HepG2 (cell line): ENCODE measurements around the gene IRF4.
"Not testable (repeated sequence)": the region's sequence is repeated elsewhere in the genome, so short reads cannot be mapped to it uniquely, and the experiment has no call there.

Experiments
- AHR ChIP-seq: IDR thresholded peaks from 2 replicates; pipeline ENCODE4 v1.6.1; 2018; ENCODE audit warnings: missing genetic modification reagents, missing compliant biosample characterization
- ESRRA ChIP-seq: sonication (generic); formaldehyde crosslinking; IDR thresholded peaks from 2 replicates; pipeline ENCODE4 v1.5.1; 2020; ENCODE audit warnings: mild to moderate bottlenecking, low read depth, missing genetic modification reagents
- FOXA3 ChIP-seq: IDR thresholded peaks from 2 replicates; pipeline ENCODE4 v1.6.1; 2016; ENCODE audit warnings: missing genetic modification reagents, missing compliant biosample characterization
- MXI1 ChIP-seq: IDR thresholded peaks from 3 replicates; pipeline ENCODE4 v1.6.1; 2012; ENCODE audit warnings: low read depth, low read length, inconsistent platforms, borderline replicate concordance
- MYC ChIP-seq: sonication (generic); formaldehyde crosslinking; IDR thresholded peaks from 2 replicates; pipeline ENCODE4 v1.9.0; 2021; ENCODE audit warnings: missing genetic modification reagents, borderline replicate concordance
- RFX5 ChIP-seq: IDR thresholded peaks from 2 replicates; pipeline ENCODE4 v1.6.1; 2011; ENCODE audit warnings: low read depth, low read length, improper control_type of control experiment
- SIN3A ChIP-seq: IDR thresholded peaks from 2 replicates; pipeline ENCODE4 v1.6.1; 2011; ENCODE audit warnings: low read depth, mild to moderate bottlenecking, control low read depth, low read length, borderline replicate concordance
- YEATS4 ChIP-seq: sonication (generic); formaldehyde crosslinking; IDR thresholded peaks from 2 replicates; pipeline ENCODE4 v1.4.0; 2020; ENCODE audit warnings: missing genetic modification reagents, borderline replicate concordance
- ZFP36 ChIP-seq: fragments of 150-350 bp; IDR thresholded peaks from 2 replicates; pipeline ENCODE4 v1.6.1; 2018; ENCODE audit warnings: borderline replicate concordance, low read length, low read depth; ENCODE audit not compliant: partially characterized antibody
- ZNF670 ChIP-seq: sonication (generic); formaldehyde crosslinking; IDR thresholded peaks from 2 replicates; pipeline ENCODE4 v1.8.0; 2022; ENCODE audit warnings: mild to moderate bottlenecking, missing genetic modification reagents, borderline replicate concordance
- ZNF772 ChIP-seq: sonication (generic); formaldehyde crosslinking; IDR thresholded peaks from 2 replicates; pipeline ENCODE4 v1.5.0; 2020; ENCODE audit warnings: mild to moderate bottlenecking, missing genetic modification reagents

DNA sequence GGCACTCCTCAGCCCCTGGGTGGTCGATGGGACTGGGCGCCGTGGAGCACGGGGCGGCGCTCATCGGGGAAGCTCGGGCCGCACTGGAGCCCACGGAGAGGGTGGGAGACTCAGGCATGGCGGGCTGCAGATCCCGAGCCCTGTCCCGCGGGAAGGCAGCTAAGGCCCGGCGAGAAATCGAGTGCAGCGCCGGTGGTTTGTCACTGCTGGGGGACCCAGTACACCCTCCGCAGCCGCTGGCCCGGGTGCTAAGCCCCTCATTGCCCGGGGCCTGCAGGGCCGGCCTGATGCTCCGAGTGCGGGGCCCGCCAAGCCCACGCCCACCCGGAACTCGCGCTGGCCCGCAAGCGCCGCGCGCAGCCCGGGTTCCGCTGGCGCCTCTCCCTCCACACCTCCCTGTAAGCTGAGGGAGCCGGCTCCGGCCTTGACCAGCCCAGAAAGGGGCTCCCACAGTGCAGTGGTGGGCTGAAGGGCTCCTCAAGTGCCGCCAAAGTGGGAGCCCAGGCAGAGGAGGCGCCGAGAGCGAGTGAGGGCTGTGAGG lies 34.7 kb downstream of the IRF4 start:
- not testable (repeated sequence) for TF ChIP-seq YEATS4 (CRISPR knock-in tag); SIN3A; RFX5; ZFP36; ZNF670 (CRISPR knock-in tag); ZNF772 (CRISPR knock-in tag); MXI1; AHR (CRISPR knock-in tag); ESRRA (CRISPR knock-in tag); FOXA3 (CRISPR knock-in tag); MYC
